Inflammatory macrophage treated with lipopolysaccharide for 4 hours (primary cell): ENCODE measurements around the gene REG3A.

Source experiments
- DNase-seq: peaks from one replicate; pipeline ENCODE4 v3.0.0-alpha.2; 2020

Gene REG3A

GRCh38 chr2:79159653-79160052, at the start of gene REG3A:
Gene REG3A (minus strand): TSS chr2:79159753. CDS start chr2:79159405, 348 bp downstream.
- no peak for DNase-seq

DNA sequence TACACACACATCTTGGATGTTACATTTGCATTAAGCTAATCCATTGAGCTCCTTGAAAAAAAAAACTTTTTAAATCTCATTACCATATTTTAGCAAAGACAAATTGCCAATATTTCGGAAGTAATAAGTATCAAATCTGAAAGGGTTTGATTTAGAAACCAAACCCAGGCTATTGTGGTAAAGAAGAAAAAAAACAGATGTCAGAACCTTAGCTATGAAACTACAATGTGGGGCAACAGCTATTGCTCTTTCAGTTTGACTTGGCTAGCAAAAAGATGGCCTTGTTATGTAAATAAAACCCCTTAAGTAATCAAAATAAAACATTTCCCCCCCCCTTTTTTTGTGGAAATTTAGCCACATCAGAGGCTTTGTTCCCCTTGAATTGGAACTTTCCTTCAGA, 41.2 kb upstream of the REG3A start:
- DNase-seq, result no peak

DNA sequence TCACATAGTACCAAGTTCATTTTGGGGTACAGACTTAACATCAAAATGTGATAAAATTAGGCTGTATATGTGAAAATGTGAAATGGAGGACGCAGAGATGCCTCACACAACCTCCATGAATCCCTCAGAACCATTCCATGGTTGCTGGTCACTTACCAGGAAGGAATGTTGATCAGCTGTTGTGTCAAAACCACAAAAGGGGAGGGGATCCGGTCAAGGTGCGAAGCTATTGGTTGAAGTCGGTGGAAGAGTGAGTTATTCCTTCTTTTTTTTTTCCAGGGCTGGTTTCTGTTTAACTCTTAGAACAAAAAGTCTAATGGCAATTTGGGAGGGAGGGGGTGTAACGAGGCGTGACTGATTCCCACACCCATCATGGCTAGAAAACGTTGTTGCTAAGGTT, 32.3 kb upstream of the REG3A start:
- DNase-seq, result no peak

DNA sequence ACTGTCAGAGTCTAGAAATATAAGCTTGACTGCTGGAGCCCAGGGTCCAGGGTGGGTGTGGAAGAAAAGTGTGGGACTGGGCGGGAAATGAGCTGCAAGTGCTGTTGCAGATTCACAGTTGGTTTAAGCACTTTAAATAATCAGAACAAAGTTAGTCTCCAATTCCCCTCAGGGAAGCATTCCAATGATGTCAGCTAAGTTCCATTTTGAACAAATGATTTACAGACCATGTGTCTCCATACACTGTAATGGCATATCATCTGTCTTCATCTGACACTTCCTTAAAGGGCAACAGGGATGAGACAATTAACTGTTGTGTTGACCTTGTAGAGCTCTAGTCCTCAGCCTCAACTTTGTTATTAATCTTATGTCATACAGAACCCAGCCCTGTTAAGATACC, 31.5 kb upstream of the REG3A start:
- DNase-seq, result no peak

DNA sequence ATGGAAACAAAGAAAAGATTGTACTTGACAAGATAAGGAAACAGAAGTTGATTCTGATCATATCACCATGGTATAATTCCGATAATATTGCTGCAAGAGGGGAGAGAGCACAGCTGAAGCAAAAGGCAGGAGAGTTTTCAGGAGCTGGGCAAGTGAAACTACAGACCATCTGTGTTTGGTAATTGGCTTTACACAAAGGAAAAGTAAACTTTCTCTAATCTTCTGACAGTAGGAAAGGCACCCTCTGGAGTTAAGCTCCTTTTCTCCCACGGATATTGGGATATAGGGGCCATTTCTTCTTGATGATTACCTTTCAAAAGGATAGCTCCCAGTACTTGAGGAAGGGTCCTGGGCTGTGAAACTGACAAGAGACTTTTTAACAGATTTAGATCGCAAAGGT, 29.9 kb upstream of the REG3A start:
- no peak for DNase-seq

- no peak for DNase-seq
These were observed 22.1 kb upstream of the REG3A start for GRCh38 chr2:79181617-79182016.

GRCh38 chr2:79180092-79180491, 20.5 kb upstream of the REG3A start:
- DNase-seq, result no peak

DNA sequence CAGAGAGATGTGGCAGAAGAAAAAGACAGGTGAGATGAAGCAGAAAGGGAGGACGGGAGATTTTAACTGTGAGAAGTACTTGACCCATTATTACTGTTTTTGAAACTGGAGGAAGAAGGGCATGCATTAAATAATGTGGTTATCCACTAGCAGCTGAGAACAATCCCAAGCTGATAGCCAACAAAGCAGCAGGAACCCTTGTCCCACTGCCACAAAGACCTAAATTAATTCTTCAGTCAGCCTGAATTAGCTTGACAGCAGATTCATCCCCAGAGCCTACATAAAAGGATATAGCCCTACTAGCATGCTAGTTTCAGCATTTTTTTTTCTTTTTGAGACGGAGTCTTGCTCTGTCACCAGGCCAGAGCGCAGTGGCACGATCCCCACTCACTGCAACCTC, 19.5 kb upstream of the REG3A start:
- no peak for DNase-seq

DNA sequence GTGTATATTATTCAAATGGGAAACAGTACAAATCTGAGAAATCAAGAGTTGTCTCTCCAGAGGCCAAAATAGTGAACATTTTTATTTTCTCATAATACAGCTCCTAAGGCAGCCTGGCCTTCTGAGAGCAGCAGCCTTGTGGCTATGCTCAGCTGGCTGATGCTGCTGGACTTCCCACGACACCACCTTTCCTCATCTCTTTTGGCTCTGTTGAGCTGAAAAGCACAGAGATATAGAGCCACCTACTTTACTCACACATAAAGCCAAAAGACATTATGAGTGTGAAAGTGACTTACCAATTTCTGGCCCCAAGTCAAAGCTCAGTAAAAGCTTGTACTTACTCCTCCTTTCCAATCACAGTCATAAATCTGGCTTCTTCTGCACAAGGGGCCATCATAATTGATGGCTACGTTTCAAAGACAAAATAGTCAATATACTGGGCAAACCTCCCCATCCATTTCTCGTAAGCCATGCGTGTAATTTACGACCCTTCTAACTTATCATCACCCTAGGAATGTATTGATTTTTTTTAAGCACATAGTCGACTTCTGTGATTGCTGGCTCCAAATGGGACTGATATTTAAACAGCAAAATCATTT, 18.6 kb upstream of the REG3A start:
- DNase-seq, result no peak

DNA sequence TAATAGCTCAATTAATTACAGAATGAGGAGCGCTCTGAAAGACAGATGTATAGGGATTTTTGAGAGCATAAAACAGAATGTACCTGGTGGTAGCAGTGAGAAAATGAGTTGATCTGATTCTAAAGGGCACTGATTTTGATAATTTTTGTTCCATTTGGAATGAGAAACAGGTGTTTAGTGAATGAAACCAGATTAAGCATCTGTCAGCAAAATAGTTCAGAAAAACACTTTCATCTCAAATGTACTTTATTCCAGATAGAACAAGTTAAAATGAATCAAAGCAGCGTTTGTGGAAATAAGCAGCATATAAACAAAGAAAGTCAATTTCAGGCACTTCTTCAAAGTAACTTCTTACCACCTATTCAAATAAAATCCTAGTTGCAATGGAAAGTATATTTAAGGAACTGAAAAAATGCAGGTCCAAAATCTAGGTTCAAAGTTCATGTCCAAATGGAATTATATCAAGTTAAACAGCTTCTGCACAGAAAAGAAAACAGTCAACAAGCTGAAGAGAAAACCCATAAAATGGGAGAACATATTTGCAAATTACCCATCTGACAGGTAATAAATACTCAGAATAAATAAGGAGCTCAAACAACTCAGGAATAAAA, 11.9 kb upstream of the REG3A start:
- DNase-seq, result no peak

- DNase-seq, result no peak
These were observed 3.2 kb upstream of the REG3A start for GRCh38 chr2:79162801-79163200.

DNA sequence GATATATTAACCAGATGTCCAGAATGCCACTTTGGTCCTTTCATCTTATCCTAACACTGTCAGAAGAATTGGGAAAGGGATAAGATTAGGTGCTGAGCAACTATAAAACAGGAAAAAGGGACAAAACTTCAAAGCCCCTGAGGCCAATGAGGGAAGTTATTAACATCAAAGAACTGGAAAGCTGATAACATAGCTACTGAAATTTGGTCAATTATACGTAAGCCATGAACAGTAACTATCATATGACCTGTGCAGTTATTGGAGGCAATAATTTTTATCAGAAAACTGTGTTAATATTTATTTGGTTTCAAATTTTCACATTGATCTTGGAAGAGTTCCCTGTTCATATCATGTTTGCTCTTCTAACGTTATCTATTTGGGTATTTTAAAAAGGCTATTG, 2.6 kb upstream of the REG3A start:
- DNase-seq, result no peak

DNA sequence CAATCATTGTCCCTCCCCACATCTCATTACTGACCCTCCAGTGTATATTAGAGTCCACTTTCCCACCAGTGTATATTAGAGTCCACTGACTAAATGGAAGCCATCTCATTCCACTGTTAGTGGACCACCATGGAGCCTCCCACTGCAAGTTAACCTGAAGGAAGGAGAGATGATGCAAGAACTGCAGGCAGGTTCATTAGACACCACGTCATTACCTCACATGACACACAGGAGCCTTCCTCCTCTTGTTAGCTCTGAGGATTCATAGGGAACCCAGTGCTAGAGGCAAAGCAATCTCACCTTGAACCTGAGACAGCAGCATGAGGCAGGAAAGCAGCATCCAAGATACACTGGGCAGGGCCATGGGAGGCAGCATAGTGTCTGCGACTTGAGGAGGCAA, 523 bp downstream of the REG3A start:
- DNase-seq, result no peak

DNA sequence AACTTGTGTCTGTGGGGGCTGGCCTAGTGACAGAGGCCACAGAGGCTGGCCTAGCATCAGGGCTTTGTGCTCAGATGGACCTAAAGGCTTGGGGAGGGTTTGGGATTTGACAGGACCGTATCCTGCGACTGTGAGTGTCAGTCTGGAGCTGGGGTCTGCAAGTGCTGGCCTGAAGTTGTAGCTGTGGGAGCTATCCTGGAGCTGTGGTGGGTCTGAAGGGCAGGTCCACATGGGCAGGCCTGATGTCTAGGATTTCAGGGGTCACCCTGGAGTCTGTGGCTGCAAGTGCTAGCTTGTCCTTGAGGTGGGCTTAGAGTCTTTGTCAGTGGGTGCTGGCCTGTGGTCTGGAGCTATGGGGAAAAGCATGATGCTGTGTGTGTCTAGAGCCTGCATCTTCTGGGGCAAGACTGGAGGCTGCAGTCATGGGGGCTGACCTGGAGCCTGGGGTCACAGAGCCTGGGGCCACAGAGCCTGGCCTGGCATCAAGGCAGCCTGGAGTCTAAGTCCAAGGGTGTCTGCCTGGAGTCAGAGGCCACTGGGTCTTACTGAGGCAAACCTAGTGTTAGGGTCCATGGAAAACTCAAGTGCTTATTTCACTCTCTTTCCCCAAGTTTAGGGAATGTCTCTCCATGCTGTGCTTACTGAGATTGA, 3.6 kb downstream of the REG3A start:
- DNase-seq, result no peak

DNA sequence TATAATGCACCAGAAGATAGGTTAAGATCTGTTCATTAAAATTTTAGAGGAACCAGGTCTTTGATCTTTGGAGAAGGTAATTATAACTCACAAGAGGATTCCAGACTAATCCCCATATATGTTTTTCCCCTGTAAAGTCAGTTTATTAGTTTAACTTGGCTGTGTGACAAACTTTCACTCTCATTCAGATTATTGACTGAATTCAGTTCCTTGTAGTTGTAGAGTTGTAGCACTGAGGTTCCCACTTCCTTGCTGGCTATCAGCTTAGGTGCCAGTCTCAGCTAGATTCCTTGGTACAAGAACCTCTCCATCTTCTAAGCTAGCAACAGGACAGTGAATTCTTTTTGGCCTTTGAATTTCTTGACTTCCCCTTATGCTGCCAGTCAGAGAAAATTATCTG, 20.1 kb downstream of the REG3A start:
- no peak for DNase-seq

DNA sequence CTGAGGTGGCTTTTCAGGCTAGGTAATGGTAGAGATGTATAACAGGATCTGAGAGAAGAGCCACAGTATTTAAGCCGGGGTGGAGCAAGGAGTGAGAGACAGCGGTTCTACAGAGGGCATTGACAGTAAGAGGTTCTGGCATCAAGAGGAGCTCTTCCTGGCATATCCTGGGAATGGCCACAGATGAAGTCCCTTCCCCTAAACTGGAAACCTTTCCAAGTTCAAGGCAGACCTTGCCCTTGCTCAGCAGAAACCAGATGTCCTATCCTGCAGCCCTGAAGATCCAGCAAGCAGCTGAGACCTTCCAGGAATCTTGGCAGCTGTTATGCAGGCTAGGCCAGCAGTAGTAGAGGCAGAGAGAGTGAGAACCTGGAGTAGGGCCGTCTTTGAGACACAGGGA, 21.2 kb downstream of the REG3A start:
- no peak for DNase-seq

DNA sequence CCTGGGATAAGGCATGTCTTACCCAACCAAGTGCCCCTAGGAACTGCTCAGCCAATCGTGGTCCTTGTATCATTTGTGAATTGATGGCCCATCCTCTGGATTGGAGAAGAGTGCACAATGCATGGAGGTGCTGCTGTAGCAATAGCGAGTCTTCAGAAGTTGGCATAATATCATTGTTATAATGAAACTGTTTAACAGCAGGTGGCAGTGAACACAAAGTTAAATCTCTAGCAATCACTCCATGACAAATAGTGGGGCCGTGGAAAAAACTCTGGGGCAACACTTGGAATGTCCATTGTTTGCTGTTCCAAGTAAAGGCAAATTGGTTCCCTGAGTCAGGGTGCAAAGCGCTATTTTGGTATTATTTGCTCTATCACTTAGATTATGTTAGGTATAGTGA, 27.9 kb downstream of the REG3A start:
- no peak for DNase-seq

GRCh38 chr2:79129804-79130203, 29.7 kb downstream of the REG3A start:
- no peak for DNase-seq

- no peak for DNase-seq
These were observed 30.3 kb downstream of the REG3A start for GRCh38 chr2:79129260-79129659.

- no peak for DNase-seq
These were observed 31.1 kb downstream of the REG3A start for GRCh38 chr2:79128406-79128805.

GRCh38 chr2:79125721-79125985, 33.9 kb downstream of the REG3A start:
- no peak for DNase-seq

- DNase-seq, result no peak
These were observed 34.4 kb downstream of the REG3A start for GRCh38 chr2:79124907-79125720.

- no peak for DNase-seq
These were observed 36.9 kb downstream of the REG3A start for GRCh38 chr2:79122676-79123075.

GRCh38 chr2:79120194-79120713, 39.3 kb downstream of the REG3A start, which contains the start of gene REG1A:
Gene REG1A (plus strand): TSS chr2:79120488. CDS start chr2:79120862, 374 bp downstream.
- no peak for DNase-seq
